Right ventricle myocardium inferior (tissue), 1 donor: Measurements from ENCODE around the gene GNAQ. TPM values are rescaled to one million over a fixed set of nuclear protein-coding genes. Genes with fewer than 3 reads are reported as not detected.

Source experiments
- ATAC-seq: fragments of 200-7000 bp; cut with Tn5 transposase; one replicate; pipeline ENCODE4 v1.9.1; 2020; ENCODE audit warnings: mild to moderate bottlenecking, moderate library complexity
- DNase-seq: peaks from one replicate; pipeline ENCODE4 v3.0.0; 2021; ENCODE audit errors: missing footprints
- intact Hi-C: fragments of 100-400 bp; cut with DNase I; formaldehyde crosslinking; loops from one replicate; pipeline ENCODE4 v1.11.0; 2022
- total RNA-seq: library from RNA; stranded (reverse); fragmentation: NEBNext Ultra II Directional; extraction: Animal tissue kit (Norgen Biotek cat#: 25700); gene quantifications from one replicate; pipeline ENCODE4 v1.2.1, GENCODE V29; 2021
- donor health status: DM: no; HTN: yes; CAD: no; lungs with severe emphysema.

The GNAQ gene
- total RNA-seq, 1 donor from 2014 or later = 15.9 TPM

- intact Hi-C loops = no loop called here
- no peak for DNase-seq
- no peak for ATAC-seq
Measured at GRCh38 chr9:77954666-77955015, 77.0 kb downstream of the GNAQ start.

DNA sequence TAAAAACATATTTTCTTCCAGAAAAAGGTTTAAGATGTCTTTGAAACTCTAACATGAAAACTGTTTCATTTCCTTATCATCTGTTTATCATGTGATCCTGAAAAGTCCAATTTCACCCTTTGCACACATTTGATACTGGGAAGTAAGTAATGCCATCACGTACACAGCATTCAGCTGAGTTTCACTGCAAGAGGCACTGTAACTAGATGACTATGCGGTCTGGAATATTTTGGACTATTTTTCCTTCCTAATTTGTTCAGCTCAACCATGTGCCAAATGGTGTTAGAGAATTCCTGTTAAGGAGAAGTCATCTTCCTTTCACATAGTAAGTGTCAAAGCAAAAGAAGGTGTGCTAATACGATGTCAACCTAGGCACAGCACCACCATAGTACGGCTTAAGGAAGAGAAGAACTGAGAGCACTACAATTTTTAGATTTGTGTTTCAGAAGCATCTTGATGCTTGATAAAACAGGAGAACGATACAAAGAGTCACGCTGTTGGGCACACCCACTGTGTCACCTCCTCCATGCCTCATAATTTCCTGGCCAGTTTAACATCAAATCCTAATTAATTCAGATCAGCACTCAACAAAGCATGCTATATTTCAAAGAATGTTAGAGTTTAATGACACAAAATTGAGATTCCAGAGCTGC is 77.5 kb downstream of the GNAQ start:
- intact Hi-C loops = no loop called here
- no peak for ATAC-seq
- DNase-seq = no peak

DNA sequence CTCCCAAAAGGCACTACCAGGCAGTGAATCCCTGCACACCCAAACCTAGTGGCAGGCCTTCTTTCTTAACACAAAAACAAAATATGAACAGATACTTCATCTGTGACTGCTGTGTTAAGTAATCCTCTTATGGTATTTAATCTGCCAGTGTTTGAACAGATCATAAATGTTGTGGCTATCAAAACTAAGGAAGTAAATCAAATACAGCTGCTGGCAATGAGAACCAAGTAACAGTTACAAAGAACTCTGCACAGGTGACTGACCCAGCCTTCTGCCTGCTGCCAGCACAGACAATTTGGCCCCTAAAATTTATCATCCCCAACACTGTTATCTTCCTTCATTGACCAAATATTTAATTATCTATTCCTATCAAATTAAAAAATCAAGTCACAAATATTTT is 78.0 kb downstream of the GNAQ start:
- ATAC-seq (no peak), DNase-seq (no peak)
- intact Hi-C loops = no loop called here

DNA sequence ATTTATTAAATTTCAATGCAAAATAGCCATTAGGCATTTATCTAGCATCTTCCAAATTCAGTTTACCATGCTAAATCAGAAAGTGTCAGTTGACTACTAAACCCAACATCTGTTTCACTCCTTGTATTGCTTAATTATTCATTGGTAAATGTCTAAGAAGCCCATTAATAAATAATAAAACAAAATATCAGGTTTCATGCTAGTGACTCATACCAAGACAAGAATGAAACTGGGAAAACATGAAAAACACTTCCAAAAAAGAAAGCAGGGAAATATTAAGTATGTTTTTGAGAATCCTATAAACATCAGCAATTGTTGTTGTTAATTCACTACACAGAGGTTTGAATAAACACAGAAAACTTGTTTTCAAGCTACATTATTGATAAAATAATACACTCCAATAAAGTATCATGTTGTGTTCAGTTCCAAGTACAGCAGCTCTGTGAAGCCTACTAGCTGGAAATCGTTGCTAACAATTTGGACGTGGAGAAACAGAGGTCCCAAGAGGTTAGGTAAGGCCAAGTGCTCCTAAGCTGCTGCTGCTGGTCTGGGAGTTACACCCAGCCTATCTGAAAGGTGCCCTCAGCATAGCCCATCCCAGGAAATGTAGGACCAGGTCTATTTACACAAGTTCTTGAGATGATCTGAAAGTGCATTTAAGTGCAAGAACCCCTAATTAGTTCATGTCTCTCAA is 78.8 kb downstream of the GNAQ start:
- intact Hi-C loops = no loop called here
- DNase-seq (no peak), ATAC-seq (peak; percentile 71)

DNA sequence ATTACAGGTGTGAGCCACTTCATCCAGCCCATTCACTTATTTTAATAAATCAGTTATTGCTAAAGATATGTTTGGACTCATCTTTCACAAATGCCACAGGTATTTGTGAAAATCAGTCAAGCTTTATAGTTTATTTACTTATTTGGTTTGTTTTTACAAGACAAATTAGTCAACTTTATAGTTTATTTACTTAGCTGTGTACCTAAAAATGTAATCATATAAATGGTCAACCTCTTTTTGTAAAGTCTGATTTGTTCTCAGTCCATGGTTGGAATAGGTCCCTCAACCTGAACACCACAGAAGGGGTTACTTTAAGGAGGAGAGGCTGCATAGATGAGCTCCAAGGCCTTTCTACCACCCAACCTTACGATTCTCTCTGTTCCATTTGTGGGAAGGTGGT is 80.2 kb downstream of the GNAQ start:
- intact Hi-C loops = no loop called here
- ATAC-seq (no peak), DNase-seq (no peak)

GRCh38 chr9:77949751-77950436 is 81.7 kb downstream of the GNAQ start:
- intact Hi-C loops = no loop called here
- ATAC-seq (no peak), DNase-seq (no peak)

DNA sequence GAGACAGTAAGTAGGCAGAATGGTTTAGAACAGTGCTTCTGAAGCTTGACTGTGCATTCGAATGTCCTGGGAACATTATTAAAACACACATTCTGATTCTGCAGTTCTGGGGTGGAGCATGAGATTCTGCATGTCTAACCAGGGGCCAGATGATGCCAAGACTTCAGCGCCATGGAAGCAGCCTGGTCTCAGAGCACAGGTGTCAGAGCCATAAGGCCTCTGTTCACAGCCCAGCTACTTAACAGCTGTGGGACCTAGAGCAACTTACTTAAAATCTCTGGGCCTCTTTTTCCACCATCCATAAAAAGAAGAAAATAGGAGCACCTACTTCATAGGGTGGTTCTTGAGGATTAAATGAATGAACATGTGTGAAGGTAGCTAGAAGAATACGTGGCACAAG is 84.0 kb downstream of the GNAQ start:
- intact Hi-C loops = no loop called here
- no peak for ATAC-seq
- DNase-seq = no peak

- DNase-seq (peak; percentile 66), ATAC-seq (peak; percentile 24)
- intact Hi-C loops = no loop called here
Measured at GRCh38 chr9:77946969-77947620, 84.5 kb downstream of the GNAQ start.

DNA sequence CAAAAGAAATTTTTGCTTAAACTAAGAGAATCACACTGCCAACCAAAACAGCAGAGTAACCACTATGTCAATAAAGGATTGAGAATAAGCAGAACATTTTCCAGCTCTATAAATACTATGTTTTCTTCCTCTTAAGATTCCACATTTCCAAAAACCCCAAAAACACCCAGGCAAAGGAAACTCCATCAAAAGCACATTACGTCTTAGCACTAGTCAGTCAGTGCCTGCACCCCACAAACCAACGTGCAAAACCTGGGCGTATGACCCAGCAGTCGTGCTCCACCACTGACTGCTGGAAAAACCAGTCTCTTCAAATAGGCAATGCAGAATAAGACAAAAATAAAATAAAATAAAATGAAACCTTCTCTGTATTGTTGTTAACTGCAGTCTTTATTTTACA is 85.3 kb downstream of the GNAQ start:
- ATAC-seq (no peak), DNase-seq (no peak)
- intact Hi-C loops = no loop called here

- intact Hi-C loops = no loop called here
- no peak for DNase-seq
Measured at GRCh38 chr9:77945798-77946197, 85.8 kb downstream of the GNAQ start.

GRCh38 chr9:77944556-77945243 is 86.9 kb downstream of the GNAQ start:
- ATAC-seq = peak; percentile 71
- intact Hi-C loops = no loop called here
- DNase-seq = no peak

More at GRCh38 chr9:77945798-77946197, 85.8 kb downstream of the GNAQ start:
- ATAC-seq = peak; percentile 38

DNA sequence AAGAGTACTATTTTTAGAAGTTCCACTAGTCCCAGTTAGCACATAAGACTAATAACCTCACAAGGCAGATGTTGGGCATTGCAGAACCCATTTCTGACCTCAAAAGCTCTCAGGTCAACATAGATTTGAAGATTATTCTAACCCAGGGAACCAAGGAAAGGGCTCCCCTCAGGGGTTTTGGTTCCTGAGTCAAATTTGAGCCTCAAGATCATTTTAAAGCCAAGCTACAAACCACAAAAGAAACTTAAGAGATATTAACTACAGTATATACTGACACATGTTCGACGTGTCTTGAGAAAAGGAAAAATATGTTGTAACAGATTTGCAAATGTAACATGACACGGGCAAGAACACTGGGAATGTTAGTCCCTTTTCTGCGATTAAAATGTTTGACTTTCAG is 88.6 kb downstream of the GNAQ start:
- no peak for ATAC-seq
- intact Hi-C loops = no loop called here
- DNase-seq = no peak

- DNase-seq (no peak), ATAC-seq (no peak)
- intact Hi-C loops = no loop called here
Measured at GRCh38 chr9:77939149-77939668, 92.4 kb downstream of the GNAQ start.

DNA sequence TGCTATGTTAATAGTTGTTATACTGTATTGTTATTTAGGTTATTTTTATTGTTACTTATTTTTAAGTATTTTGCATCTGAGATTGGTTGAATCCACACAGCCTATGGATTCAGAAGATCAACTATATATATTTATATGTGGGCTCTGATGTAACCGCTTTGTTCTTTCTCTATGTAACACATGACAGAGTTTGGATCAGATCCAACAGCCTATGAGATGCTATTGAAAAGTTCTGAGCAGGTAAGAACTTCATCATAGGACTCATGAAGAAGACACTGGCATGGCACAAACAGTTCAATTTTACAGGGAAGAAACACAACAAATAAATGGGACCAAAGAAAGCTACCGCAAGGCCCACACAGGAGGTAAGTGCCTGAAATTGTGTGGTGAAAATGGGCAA is 93.4 kb downstream of the GNAQ start:
- ATAC-seq (no peak), DNase-seq (no peak)
- intact Hi-C loops = no loop called here

DNA sequence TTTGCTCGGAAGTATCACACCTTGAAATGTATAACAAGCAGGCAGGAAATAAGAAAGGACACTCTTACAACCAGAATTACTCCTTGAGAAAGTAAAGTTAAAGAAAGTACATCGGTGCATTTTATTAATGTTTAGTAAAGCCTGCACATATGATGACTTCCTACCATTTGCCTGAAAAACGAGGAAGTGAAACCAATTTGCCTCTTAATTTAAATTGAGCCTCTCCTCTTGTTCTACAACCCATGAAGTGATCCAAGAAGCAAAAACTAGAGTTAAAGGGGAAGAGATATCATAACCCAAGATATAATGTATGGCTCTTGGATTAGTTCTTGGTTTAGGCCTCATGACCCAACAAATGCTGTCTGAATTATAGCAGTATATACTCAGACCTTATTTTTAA is 95.6 kb downstream of the GNAQ start:
- no peak for ATAC-seq
- intact Hi-C loops = no loop called here

GRCh38 chr9:77935211-77935610 is 96.4 kb downstream of the GNAQ start:
- intact Hi-C loops = no loop called here
- ATAC-seq = no peak
- DNase-seq = no peak

More for the DNA sequence above, 95.6 kb downstream of the GNAQ start:
- DNase-seq = no peak

DNA sequence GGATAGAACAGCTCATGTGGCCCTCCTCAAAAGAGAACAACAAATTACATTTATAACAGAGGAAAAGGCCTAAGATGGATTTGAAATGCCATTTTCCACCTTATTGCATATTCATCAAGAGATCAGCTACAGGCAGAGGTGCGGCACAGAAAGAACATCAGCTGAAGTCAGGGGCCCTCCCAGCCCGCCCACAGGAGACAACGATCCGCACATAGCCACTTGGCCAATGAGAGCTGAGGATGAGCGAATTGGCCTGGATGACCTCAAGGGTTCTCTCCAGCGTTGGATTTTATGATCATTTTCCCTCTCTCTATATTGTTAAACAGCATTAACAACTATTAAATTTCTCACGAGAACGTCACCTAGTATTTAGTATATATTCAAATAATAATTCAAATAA is 97.6 kb downstream of the GNAQ start:
- ATAC-seq (no peak), DNase-seq (no peak)
- intact Hi-C loops = no loop called here

GRCh38 chr9:77933019-77933418 is 98.6 kb downstream of the GNAQ start:
- DNase-seq (no peak), ATAC-seq (no peak)
- intact Hi-C loops = no loop called here

DNA sequence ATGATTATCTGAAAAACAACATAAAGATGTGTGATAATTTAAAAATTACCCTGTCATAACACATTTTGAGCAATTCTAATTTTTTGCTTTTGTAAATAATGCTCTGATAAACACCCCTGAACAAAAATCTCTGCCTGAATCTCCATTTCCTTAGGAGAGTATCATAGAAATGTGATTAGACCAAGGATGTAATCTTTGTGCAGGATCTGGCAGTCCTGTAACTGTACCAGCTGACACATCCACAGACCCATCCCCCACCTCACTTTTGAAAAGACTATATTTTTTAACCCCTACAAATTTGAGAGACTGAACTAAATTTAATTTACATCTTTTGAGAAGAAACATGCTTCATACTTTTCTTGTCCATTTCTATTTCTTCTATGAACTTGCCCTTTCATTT is 101.7 kb downstream of the GNAQ start:
- ATAC-seq = no peak
- DNase-seq = no peak
- intact Hi-C loops = no loop called here
